Calu3 (cell line): ENCODE data around the gene CES5A. TPM values are rescaled to one million over a fixed set of nuclear protein-coding genes. Genes with fewer than 3 reads are reported as not detected.
"Not testable (repeated sequence)": the region's sequence is repeated elsewhere in the genome, so short reads cannot be mapped to it uniquely, and the experiment has no call there.

Experiments
- BruUV-seq: library from RNA; stranded (reverse); fragments of 400-500 nt; replicated peaks from 2 replicates; lab custom pipeline; 2021; lab: Mats Ljungman, UMichigan
- CTCF ChIA-PET: fragments of 300-600 bp; sonication (Branson Sonifier 250); formaldehyde crosslinking; loops from one replicate; lab custom pipeline; 2022; ENCODE audit warnings: antibody characterized with exemption; lab: Charles Lee
- DNase-seq: peaks from one replicate; pipeline ENCODE4 v3.0.0; 2022
- H3K27ac Mint-ChIP-seq: one replicate; pipeline ENCODE4 v1.8.0; 2022; ENCODE audit warnings: mixed read lengths; ENCODE audit not compliant: unreplicated experiment
- H3K27me3 Mint-ChIP-seq: one replicate; pipeline ENCODE4 v1.8.0; 2022; ENCODE audit warnings: mixed read lengths; ENCODE audit not compliant: unreplicated experiment
- H3K36me3 Mint-ChIP-seq: one replicate; pipeline ENCODE4 v1.8.0; 2022; ENCODE audit warnings: mild to moderate bottlenecking, moderate library complexity, mixed read lengths; ENCODE audit not compliant: insufficient read depth, unreplicated experiment
- H3K4me1 Mint-ChIP-seq: one replicate; pipeline ENCODE4 v1.8.0; 2022; ENCODE audit warnings: mild to moderate bottlenecking, low read depth, mixed read lengths; ENCODE audit not compliant: unreplicated experiment
- H3K4me3 Mint-ChIP-seq: one replicate; pipeline ENCODE4 v1.8.0; 2022; ENCODE audit warnings: mild to moderate bottlenecking, low read depth, moderate library complexity, mixed read lengths; ENCODE audit not compliant: unreplicated experiment
- H3K9me3 Mint-ChIP-seq: one replicate; pipeline ENCODE4 v1.8.0; 2022; ENCODE audit warnings: low read depth, mixed read lengths; ENCODE audit not compliant: unreplicated experiment
- intact Hi-C: fragments of 100-400 bp; cut with micrococcal nuclease; formaldehyde crosslinking; loops from one replicate; pipeline ENCODE4 v1.10.0; 2022; ENCODE audit not compliant: unreplicated experiment
- total RNA-seq: library from RNA; stranded (reverse); gene quantifications from 2 replicates; pipeline ENCODE4 v1.2.3, GENCODE V29; 2022
- TF ChIP-seq, protein P1 (sequence below): fragments of 200-600 bp; IDR thresholded peaks from one replicate; pipeline ENCODE4 v1.8.0; 2022; ENCODE audit warnings: antibody characterized with exemption; ENCODE audit not compliant: unreplicated experiment

CES5A gene
- total RNA-seq, 1 experiment from 2014 or later, result not detected

DNA sequence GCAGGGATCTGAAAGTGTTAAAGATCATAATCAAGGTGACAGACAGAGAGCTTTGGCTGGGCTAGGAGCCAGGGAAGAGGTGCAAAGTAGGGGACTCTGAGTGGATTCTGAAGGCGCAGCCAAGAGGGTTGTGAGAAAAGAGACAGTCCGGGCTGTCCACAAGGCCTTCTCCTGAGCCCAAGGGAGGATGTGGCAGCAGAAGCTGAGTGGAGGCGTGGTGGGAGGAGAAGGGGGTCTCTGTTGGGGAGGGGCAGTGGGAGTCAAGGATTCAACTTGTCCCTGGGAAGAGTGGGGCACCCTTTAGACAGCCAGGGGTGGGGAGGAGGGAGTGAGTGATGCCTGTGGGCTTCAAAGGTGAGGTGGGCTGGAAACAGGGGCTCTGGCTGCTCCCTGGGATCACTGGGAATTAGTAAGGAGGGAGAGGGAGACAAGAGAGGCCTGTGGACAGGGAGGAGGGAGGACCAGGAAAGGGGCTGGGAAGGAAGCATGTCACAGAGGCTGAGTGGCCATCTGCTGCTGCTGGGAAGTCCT is 52.8 kb downstream of the CES5A start:
- H3K27me3 Mint-ChIP-seq, result peaks cover 73% of the 10 kb centered on the region
- CTCF ChIA-PET, result no interaction called here

GRCh38 chr16:55821210-55821609 is 54.0 kb downstream of the CES5A start:
- Mint-ChIP-seq H3K27ac (no peak overlapping the region), H3K4me3 (no peak overlapping the region), H3K27me3 (peaks cover 84% of the 10 kb centered on the region), H3K9me3 (no peaks in the 10 kb centered on the region), H3K36me3 (no peaks in the 10 kb centered on the region), H3K4me1 (no peaks in the 10 kb centered on the region)
- TF ChIP-seq, protein P1, sequence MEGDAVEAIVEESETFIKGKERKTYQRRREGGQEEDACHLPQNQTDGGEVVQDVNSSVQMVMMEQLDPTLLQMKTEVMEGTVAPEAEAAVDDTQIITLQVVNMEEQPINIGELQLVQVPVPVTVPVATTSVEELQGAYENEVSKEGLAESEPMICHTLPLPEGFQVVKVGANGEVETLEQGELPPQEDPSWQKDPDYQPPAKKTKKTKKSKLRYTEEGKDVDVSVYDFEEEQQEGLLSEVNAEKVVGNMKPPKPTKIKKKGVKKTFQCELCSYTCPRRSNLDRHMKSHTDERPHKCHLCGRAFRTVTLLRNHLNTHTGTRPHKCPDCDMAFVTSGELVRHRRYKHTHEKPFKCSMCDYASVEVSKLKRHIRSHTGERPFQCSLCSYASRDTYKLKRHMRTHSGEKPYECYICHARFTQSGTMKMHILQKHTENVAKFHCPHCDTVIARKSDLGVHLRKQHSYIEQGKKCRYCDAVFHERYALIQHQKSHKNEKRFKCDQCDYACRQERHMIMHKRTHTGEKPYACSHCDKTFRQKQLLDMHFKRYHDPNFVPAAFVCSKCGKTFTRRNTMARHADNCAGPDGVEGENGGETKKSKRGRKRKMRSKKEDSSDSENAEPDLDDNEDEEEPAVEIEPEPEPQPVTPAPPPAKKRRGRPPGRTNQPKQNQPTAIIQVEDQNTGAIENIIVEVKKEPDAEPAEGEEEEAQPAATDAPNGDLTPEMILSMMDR, result no peak
- intact Hi-C loops, result no loop called here
- CTCF ChIA-PET, result no interaction called here
- BruUV-seq, result no TSS peak
- DNase-seq, result no peak

More for the DNA sequence above, 52.8 kb downstream of the CES5A start:
- no peaks in the 10 kb centered on the region for H3K4me1 Mint-ChIP-seq
- H3K36me3 Mint-ChIP-seq, result no peaks in the 10 kb centered on the region
- no peaks in the 10 kb centered on the region for H3K9me3 Mint-ChIP-seq
- H3K4me3 Mint-ChIP-seq, result no peak overlapping the region
- no peak for DNase-seq
- no peak overlapping the region for H3K27ac Mint-ChIP-seq
- TF ChIP-seq, protein P1, result no peak
- intact Hi-C loops, result no loop called here
- BruUV-seq, result no TSS peak

DNA sequence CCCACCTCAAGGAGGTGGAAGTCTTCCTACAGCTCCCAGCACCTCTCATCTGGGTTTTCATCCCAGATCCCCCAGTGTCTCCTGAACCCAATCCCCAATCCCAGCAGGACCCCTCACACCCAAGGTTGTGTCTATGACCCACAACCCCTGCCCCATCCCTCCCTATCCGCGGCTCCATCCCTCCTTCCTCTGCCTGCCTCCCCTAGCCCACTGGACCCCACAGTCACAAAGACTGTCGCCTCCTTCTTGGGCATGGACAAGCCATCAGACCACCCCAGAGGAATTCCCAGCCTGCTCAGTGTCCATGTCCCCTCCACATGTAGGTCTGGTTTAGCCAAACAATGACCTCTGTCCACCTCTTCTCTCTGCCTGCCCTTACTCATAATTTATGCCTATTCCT is 54.6 kb downstream of the CES5A start:
- CTCF ChIA-PET, result no interaction called here
- peaks cover 84% of the 10 kb centered on the region for H3K27me3 Mint-ChIP-seq
- TF ChIP-seq, protein P1, result no peak
- no peaks in the 10 kb centered on the region for H3K36me3 Mint-ChIP-seq
- BruUV-seq, result no TSS peak
- no peak overlapping the region for H3K27ac Mint-ChIP-seq
- no peak for DNase-seq
- intact Hi-C loops, result no loop called here
- H3K4me1 Mint-ChIP-seq, result no peaks in the 10 kb centered on the region
- H3K4me3 Mint-ChIP-seq, result no peak overlapping the region
- no peaks in the 10 kb centered on the region for H3K9me3 Mint-ChIP-seq

DNA sequence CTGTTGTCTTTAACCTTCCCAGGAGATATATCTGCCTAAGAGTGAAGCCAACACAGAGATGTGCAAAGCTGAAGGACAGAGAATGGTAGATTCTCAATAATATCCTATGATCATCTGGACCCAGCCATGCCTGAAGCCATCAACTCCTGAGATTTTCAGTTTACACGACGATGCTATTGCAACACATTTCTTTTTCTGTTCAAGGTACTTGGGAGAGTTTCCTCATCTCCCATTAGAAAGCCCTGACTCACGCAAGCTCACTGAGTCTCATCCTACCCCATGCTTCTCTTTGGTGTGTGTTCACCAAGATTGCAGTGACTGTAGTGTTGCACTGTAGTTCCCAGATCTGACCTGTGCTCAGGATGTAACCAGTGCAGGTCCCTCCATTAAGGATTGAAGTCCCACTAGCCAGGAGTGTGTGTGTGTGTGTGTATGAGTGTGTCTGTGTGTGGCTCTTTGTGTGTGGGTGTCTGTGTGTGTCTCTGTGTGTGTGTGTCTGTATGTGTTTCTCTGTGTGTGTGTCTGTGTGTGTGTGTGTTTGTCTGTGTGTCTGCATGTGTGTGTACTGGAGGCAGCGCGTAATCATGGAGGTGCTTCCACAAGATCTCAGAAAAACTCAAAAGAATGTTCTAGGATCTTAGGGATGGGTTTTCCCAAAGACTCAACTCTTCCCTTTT is 57.8 kb downstream of the CES5A start:
- peaks cover 99% of the 10 kb centered on the region for H3K27me3 Mint-ChIP-seq
- no peak overlapping the region for H3K4me3 Mint-ChIP-seq
- intact Hi-C loops, result no loop called here
- H3K9me3 Mint-ChIP-seq, result no peaks in the 10 kb centered on the region
- H3K27ac Mint-ChIP-seq, result no peak overlapping the region
- no TSS peak for BruUV-seq
- CTCF ChIA-PET, result no interaction called here
- no peak for DNase-seq
- no peaks in the 10 kb centered on the region for H3K4me1 Mint-ChIP-seq
- TF ChIP-seq, protein P1, result no peak
- H3K36me3 Mint-ChIP-seq, result no peaks in the 10 kb centered on the region

GRCh38 chr16:55816222-55816621 is 59.0 kb downstream of the CES5A start:
- H3K4me3 Mint-ChIP-seq, H3K4me1 Mint-ChIP-seq, intact Hi-C loops, DNase-seq, H3K36me3 Mint-ChIP-seq, BruUV-seq, H3K27ac Mint-ChIP-seq, H3K9me3 Mint-ChIP-seq, CTCF ChIA-PET: not testable (repeated sequence)
- H3K27me3 Mint-ChIP-seq, result peaks cover 99% of the 10 kb centered on the region
